ENCODE measurements around the gene FOXP3. TPM values are rescaled to one million over a fixed set of nuclear protein-coding genes. Genes with fewer than 3 reads are reported as not detected.

The FOXP3 gene
- total RNA-seq, 1 experiment from 2014 or later: 0.68 TPM

DNA sequence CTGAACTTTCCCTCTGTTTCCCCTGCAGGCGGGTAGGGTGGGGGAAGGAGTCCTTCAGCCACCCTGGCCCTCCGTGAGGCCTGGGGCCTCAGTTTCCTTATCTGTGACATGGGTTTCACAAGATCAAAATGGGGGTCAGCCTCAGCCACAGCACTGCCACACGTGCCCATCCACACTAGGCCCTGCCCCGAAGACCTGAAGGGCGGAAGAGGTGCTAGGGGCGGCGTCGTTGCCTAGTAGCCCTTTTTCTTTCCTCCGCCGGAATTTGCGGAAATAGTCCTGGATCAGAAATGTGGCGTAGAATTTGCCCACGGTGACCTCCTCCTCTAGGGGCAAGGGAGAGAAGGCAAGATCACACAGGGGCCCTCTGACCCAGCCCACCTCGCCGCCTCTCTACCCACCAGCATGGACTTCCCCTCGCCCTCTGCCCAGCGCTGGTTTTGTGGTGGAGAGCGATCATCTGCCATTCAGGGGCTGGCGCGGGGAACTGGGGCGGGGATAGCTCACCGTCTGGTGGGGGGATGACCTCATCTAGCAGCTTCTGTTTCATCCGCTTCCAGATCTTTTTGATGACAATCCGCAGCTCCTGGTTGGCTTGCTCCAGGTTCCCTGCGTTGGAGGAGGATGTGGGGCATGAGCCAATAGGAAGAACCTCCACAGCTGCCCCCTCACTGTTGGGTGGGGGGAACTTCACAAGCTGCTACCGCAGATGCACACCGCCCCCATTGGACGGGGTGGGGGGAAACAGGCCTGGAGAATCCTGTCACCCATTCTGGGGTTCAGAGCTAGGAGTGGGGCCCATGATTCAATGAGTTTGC, 54.9 kb downstream of the FOXP3 start:
- Histone ChIP-seq H3K23ac (ENCODE audit: insufficient read length, low read depth, low read length) (no peak overlapping the region), H3K4me2 (ENCODE audit: insufficient read depth, insufficient read length, low read length) (no peak overlapping the region), H3K23me2 (ENCODE audit: insufficient read length, low read depth, low read length, poor library complexity, severe bottlenecking) (no peaks in the 10 kb centered on the region), H4K91ac (ENCODE audit: insufficient read length, low read depth, low read length) (no peak overlapping the region), H3K14ac (ENCODE audit: insufficient read depth, low read length) (no peak overlapping the region), H3K27ac (ENCODE audit: insufficient read length, low read depth, low read length) (no peak overlapping the region), H2AFZ (ENCODE audit: low read length) (no peak overlapping the region), H2BK120ac (ENCODE audit: low read depth, low read length, poor library complexity, severe bottlenecking) (no peak overlapping the region), H2AK5ac (ENCODE audit: insufficient read length, low read length) (no peak overlapping the region), H2BK15ac (ENCODE audit: low read depth, low read length) (no peak overlapping the region), H3K4ac (ENCODE audit: low read depth, low read length) (no peak overlapping the region), H4K8ac (replicated peaks; ENCODE audit: insufficient read length, low read depth, low read length) (no peak overlapping the region), H4K5ac (ENCODE audit: insufficient read length, low read depth, low read length) (no peak overlapping the region), H3K56ac (ENCODE audit: insufficient read length, low read depth, low read length) (no peak overlapping the region), H3K4me1 (ENCODE audit: insufficient read depth, low read length) (no peaks in the 10 kb centered on the region), H2BK12ac (ENCODE audit: insufficient read length, low read depth, low read length) (no peak overlapping the region), H3K79me2 (ENCODE audit: insufficient read depth, low read length) (no peaks in the 10 kb centered on the region), H3T11ph (ENCODE audit: low read length) (no peak overlapping the region), H3K9ac (ENCODE audit: extremely low read depth, insufficient read length, low read length) (no peak overlapping the region), H3K27me3 (ENCODE audit: insufficient read depth, low read length) (no peaks in the 10 kb centered on the region), H3K9me3 (ENCODE audit: control insufficient read depth, low read depth, low read length) (peaks cover 41% of the 10 kb centered on the region), H2BK20ac (ENCODE audit: low read depth, low read length, poor library complexity, severe bottlenecking) (no peak overlapping the region), H3K18ac (ENCODE audit: insufficient read length, low read depth, low read length) (no peak overlapping the region), H3K79me1 (ENCODE audit: insufficient read depth, low read depth, low read length, poor library complexity, severe bottlenecking) (no peaks in the 10 kb centered on the region), H4K20me1 (ENCODE audit: control insufficient read depth, insufficient read depth, insufficient read length) (no peaks in the 10 kb centered on the region), H2BK5ac (ENCODE audit: insufficient read length, low read length) (no peak overlapping the region)
- Mint-ChIP-seq H3K9me3 (peaks cover 64 to 85% of the 10 kb centered on the region in 2 experiments), H3K27ac (no peak overlapping the region; a peak in 1 of 7 replicates), H3K4me1 (peaks cover 0 to 13% of the 10 kb centered on the region in 2 experiments; a peak in 2 of 4 replicates), H3K27me3 (ENCODE audit: low read depth) (peaks cover 10% of the 10 kb centered on the region), H3K36me3 (ENCODE audit: insufficient read depth in 1 of 3, low read depth in 3 of 3) (peaks cover 0 to 7% (median 4%) of the 10 kb centered on the region in 3 experiments; a peak in 2 of 7 replicates), H3K4me3 (no peak overlapping the region)
- DNase-seq: peak; percentile 73
- WGBS (ENCODE audit: extremely low coverage, insufficient read length, low lambda C conversion rate): no CpG with 5 or more reads among the region's 28 CpGs
- TF ChIP-seq, protein P1, sequence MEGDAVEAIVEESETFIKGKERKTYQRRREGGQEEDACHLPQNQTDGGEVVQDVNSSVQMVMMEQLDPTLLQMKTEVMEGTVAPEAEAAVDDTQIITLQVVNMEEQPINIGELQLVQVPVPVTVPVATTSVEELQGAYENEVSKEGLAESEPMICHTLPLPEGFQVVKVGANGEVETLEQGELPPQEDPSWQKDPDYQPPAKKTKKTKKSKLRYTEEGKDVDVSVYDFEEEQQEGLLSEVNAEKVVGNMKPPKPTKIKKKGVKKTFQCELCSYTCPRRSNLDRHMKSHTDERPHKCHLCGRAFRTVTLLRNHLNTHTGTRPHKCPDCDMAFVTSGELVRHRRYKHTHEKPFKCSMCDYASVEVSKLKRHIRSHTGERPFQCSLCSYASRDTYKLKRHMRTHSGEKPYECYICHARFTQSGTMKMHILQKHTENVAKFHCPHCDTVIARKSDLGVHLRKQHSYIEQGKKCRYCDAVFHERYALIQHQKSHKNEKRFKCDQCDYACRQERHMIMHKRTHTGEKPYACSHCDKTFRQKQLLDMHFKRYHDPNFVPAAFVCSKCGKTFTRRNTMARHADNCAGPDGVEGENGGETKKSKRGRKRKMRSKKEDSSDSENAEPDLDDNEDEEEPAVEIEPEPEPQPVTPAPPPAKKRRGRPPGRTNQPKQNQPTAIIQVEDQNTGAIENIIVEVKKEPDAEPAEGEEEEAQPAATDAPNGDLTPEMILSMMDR (conservative IDR thresholded peaks at IDR 0.05): 0 out of 3 replicates have a peak, but pooled peaks have one; percentile 17
